ENCODE results near the gene AGAP1.

AGAP1 gene

DNA sequence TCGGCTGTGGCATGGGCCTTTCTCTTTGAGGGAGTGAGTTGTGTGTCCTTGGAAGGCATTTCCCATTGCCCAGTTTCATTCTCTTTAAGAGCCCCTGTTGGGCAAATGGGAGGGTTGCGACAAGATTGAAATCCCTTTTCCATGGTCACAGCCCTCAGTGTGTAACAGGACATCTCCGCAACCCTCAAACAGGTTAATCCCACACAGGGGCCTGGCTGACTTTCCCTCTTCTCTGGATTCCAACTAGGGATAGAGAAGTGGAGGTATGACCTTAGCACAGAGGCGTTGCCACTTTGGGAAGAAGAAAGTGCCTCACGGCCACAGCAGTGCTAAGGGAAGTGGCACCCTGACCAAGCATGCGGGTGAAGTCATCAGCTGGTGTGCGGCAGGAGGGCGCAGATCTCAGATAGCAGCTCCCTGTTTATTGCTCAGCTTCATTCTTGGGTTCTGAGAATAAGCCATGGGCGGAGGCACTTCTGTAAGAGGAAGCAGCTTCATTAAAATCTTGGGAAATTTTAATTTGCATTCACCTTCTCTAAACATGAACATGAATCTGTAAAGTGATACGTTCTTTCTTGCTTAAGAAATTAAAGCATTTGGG, 417.9 kb downstream of the AGAP1 start:
- Histone ChIP-seq H3K36me3 (ENCODE audit: low read depth) (peaks cover 11% of the 10 kb centered on the region), H3K27me3 (ENCODE audit: insufficient read depth, poor library complexity, severe bottlenecking) (no peaks in the 10 kb centered on the region), H3K27ac (ENCODE audit: poor library complexity, severe bottlenecking) (no peak overlapping the region), H3K4me1 (ENCODE audit: insufficient read depth, poor library complexity, severe bottlenecking) (no peaks in the 10 kb centered on the region), H3K4me3 (ENCODE audit: severe bottlenecking) (no peak overlapping the region), H3K9me3 (ENCODE audit: severe bottlenecking) (no peaks in the 10 kb centered on the region)
- ATAC-seq (ENCODE audit: low read depth) (no peak), DNase-seq (ENCODE audit: low spot score) (no peak)
- TF ChIP-seq, protein P1, sequence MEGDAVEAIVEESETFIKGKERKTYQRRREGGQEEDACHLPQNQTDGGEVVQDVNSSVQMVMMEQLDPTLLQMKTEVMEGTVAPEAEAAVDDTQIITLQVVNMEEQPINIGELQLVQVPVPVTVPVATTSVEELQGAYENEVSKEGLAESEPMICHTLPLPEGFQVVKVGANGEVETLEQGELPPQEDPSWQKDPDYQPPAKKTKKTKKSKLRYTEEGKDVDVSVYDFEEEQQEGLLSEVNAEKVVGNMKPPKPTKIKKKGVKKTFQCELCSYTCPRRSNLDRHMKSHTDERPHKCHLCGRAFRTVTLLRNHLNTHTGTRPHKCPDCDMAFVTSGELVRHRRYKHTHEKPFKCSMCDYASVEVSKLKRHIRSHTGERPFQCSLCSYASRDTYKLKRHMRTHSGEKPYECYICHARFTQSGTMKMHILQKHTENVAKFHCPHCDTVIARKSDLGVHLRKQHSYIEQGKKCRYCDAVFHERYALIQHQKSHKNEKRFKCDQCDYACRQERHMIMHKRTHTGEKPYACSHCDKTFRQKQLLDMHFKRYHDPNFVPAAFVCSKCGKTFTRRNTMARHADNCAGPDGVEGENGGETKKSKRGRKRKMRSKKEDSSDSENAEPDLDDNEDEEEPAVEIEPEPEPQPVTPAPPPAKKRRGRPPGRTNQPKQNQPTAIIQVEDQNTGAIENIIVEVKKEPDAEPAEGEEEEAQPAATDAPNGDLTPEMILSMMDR (IDR thresholded peaks at IDR 0.05; ENCODE audit: poor library complexity, severe bottlenecking), result no peak

DNA sequence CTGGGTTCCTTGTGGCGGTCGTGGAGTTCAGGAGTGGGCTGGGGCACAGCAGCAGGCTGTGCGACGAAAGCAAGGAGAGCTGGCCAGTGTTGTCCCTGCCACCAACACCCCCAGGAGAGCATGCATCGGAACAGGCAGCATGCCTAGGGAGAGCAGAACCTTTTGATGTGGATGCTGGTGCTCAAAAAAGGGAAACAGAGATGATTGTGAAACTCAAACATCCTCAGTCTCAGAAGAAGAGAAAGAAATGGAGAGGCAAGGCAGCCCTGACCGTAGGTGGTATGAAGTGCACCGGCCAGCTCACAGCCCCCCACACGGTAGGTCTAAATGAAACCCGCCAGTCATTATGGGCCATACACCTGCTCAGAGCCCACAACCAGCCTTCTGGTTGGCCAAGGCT, 420.9 kb downstream of the AGAP1 start:
- no peak for DNase-seq (ENCODE audit: low spot score)
- TF ChIP-seq, protein P1 (IDR thresholded peaks at IDR 0.05; ENCODE audit: poor library complexity, severe bottlenecking), result no peak

DNA sequence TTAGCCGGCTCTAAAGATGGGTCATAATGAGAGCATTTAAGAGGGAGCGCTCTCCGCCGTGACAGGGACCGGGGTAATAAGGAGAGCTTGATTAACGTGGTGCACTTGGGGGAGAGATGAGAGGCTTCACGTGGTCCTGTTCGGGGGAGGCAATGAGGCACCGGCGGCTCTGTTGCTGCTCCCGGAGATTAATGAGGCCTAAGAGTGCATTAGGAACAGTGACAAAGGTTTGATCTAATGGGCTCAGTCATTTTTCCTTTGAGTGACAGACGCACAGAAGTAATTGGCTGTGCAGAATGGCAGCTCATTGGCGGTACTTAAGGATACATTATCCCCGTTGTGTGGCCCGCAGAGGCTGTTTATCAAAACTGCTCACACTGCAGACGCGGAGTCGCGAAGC, 423.7 kb downstream of the AGAP1 start:
- Histone ChIP-seq H3K36me3 (ENCODE audit: low read depth) (peaks cover 8% of the 10 kb centered on the region), H3K4me1 (ENCODE audit: insufficient read depth, poor library complexity, severe bottlenecking) (no peaks in the 10 kb centered on the region), H3K9me3 (ENCODE audit: severe bottlenecking) (no peaks in the 10 kb centered on the region), H3K27ac (ENCODE audit: poor library complexity, severe bottlenecking) (no peak overlapping the region), H3K4me3 (ENCODE audit: severe bottlenecking) (no peak overlapping the region), H3K27me3 (ENCODE audit: insufficient read depth, poor library complexity, severe bottlenecking) (no peaks in the 10 kb centered on the region)
- TF ChIP-seq, protein P1 (IDR thresholded peaks at IDR 0.05; ENCODE audit: poor library complexity, severe bottlenecking), result no peak
- ATAC-seq (ENCODE audit: low read depth) (no peak), DNase-seq (ENCODE audit: low spot score) (no peak)

More for the DNA sequence above, 420.9 kb downstream of the AGAP1 start:
- no peaks in the 10 kb centered on the region for H3K9me3 ChIP-seq (ENCODE audit: severe bottlenecking)
- no peaks in the 10 kb centered on the region for H3K4me1 ChIP-seq (ENCODE audit: insufficient read depth, poor library complexity, severe bottlenecking)
- no peak for ATAC-seq (ENCODE audit: low read depth)
- peaks cover 6% of the 10 kb centered on the region for H3K36me3 ChIP-seq (ENCODE audit: low read depth)
- H3K27ac ChIP-seq (ENCODE audit: poor library complexity, severe bottlenecking), result no peak overlapping the region
- H3K27me3 ChIP-seq (ENCODE audit: insufficient read depth, poor library complexity, severe bottlenecking), result no peaks in the 10 kb centered on the region
- no peak overlapping the region for H3K4me3 ChIP-seq (ENCODE audit: severe bottlenecking)

DNA sequence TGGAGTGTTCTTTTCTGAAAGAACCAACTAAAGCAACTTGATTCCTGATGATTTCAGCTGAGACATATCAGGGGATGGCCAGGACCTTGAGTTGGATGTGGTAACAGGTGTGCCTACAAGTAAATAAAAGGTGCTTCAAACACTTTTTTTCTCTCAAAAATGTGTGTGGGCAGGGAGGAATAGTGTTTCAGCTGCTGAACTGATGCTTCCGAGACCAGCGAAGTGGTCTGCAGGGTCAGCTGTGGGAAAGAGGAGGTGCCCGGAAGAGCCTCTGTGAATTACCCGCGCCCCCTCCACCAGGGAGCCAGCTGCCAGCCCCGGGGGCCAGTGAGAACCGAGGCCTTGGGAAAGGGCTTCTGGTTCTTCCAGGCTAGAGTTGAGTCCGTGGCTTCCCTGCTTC, 425.0 kb downstream of the AGAP1 start:
- Histone ChIP-seq H3K36me3 (ENCODE audit: low read depth) (peaks cover 4% of the 10 kb centered on the region; the same call in 1 of the 2 replicates), H3K27me3 (ENCODE audit: insufficient read depth, poor library complexity, severe bottlenecking) (no peaks in the 10 kb centered on the region), H3K9me3 (ENCODE audit: severe bottlenecking) (no peaks in the 10 kb centered on the region), H3K27ac (ENCODE audit: poor library complexity, severe bottlenecking) (no peak overlapping the region), H3K4me1 (ENCODE audit: insufficient read depth, poor library complexity, severe bottlenecking) (no peaks in the 10 kb centered on the region), H3K4me3 (ENCODE audit: severe bottlenecking) (no peak overlapping the region)
- TF ChIP-seq, protein P1 (IDR thresholded peaks at IDR 0.05; ENCODE audit: poor library complexity, severe bottlenecking), result no peak
- DNase-seq (ENCODE audit: low spot score) (no peak), ATAC-seq (ENCODE audit: low read depth) (no peak)

DNA sequence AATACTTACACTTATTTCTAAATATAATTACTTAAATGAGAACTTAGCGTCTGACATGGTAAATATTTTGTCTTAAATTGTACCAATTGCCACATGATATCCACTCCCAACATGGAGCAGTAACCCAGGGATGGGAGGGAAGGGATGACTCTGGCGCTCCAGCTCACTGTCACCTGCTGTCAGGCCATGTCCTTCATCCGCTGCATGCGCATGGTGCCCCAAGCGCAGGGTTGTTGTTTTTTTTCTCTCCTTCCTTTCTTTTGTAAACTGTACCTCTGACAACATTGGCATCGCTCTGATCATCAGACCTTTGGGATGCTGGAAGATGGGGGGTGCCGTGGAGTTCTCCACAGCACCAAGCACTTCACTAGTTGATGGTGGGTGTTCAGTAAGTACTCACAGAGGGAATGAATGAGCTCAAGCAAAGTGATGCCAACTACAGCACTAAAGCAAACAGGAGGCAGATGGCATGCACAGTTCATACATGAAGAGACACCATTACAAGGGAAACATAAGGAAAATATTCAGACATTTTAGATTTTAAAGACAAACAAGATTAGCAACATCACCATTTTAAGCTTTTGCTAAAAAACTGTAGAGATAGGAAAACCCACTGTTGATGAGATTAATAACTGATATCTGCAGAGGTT, 426.5 kb downstream of the AGAP1 start:
- ATAC-seq (ENCODE audit: low read depth) (no peak), DNase-seq (ENCODE audit: low spot score) (no peak)
- H3K36me3 ChIP-seq (ENCODE audit: low read depth), result peaks cover 4% of the 10 kb centered on the region; the same call in 1 of the 2 replicates

More for the DNA sequence above, 426.5 kb downstream of the AGAP1 start:
- H3K4me1 ChIP-seq (ENCODE audit: insufficient read depth, poor library complexity, severe bottlenecking), result no peaks in the 10 kb centered on the region
- no peak overlapping the region for H3K4me3 ChIP-seq (ENCODE audit: severe bottlenecking)
- TF ChIP-seq, protein P1 (IDR thresholded peaks at IDR 0.05; ENCODE audit: poor library complexity, severe bottlenecking), result no peak
- H3K9me3 ChIP-seq (ENCODE audit: severe bottlenecking), result no peaks in the 10 kb centered on the region
- no peak overlapping the region for H3K27ac ChIP-seq (ENCODE audit: poor library complexity, severe bottlenecking)
- no peaks in the 10 kb centered on the region for H3K27me3 ChIP-seq (ENCODE audit: insufficient read depth, poor library complexity, severe bottlenecking)

Data from RWPE2 (cell line).